Peyer's patch (tissue), 4 donors: ENCODE data around the gene CMPK2. TPM values are rescaled to one million over a fixed set of nuclear protein-coding genes. Genes with fewer than 3 reads are reported as not detected.

ENCODE experiments used
- DNase-seq, 3 donors: peaks; one replicate each; pipeline ENCODE4 v3.0.0-alpha.2; 2017 to 2019
- H3K27ac ChIP-seq, 4 donors: fragments of 200-600 bp; sonication (generic); one replicate each; pipeline ENCODE4 v1.5.1; 2016 to 2019
- H3K27me3 ChIP-seq, 2 donors: fragments of 200-600 bp; sonication (generic); one replicate each; pipeline ENCODE4 v1.5.1; 2019
- H3K36me3 ChIP-seq, 3 donors: fragments of 200-600 bp; sonication (generic); one replicate each; pipeline ENCODE4 v1.5.1; 2016 to 2019
- H3K4me1 ChIP-seq, 4 donors: fragments of 200-600 bp; sonication (generic); one replicate each; pipeline ENCODE4 v1.5.1; 2016 to 2019
- H3K4me3 ChIP-seq, 4 donors: fragments of 200-600 bp; sonication (generic); 1 replicate in 3 of 4; 2 replicates in 1 of 4; pipeline ENCODE4 v1.5.1; 2016 to 2019; ENCODE audit warnings: mild to moderate bottlenecking in 1 of 4
- H3K9me3 ChIP-seq, 4 donors: fragments of 200-600 bp; sonication (generic); one replicate each; pipeline ENCODE4 v1.5.1; 2016 to 2019; ENCODE audit warnings: mild to moderate bottlenecking in 1 of 4
- CTCF ChIP-seq, 6 experiments: fragments of 450-650 bp in 4 of 6; fragments of 200-600 bp in 2 of 6; sonication (generic) in 1 of 6; IDR thresholded peaks; one replicate each; pipeline ENCODE4 v1.5.1; 2017 to 2019; ENCODE audit warnings: antibody characterized with exemption in 6 of 6, mild to moderate bottlenecking in 3 of 6, moderate library complexity in 1 of 6
- POLR2A ChIP-seq, 2 donors: fragments of 450-650 bp; IDR thresholded peaks; one replicate each; pipeline ENCODE4 v1.5.1; 2017; ENCODE audit warnings: antibody characterized with exemption in 2 of 2, mild to moderate bottlenecking in 2 of 2, moderate library complexity in 2 of 2
- total RNA-seq, 4 donors: library from RNA; depleted of rRNA; stranded (reverse); fragments of >200 nt; gene quantifications; one replicate each; pipeline ENCODE4 v1.1.0, GENCODE V29; 2016

The CMPK2 gene
- total RNA-seq, 4 donors from 2014 or later = 7.4 to 13.2 (median 11.4) TPM

DNA sequence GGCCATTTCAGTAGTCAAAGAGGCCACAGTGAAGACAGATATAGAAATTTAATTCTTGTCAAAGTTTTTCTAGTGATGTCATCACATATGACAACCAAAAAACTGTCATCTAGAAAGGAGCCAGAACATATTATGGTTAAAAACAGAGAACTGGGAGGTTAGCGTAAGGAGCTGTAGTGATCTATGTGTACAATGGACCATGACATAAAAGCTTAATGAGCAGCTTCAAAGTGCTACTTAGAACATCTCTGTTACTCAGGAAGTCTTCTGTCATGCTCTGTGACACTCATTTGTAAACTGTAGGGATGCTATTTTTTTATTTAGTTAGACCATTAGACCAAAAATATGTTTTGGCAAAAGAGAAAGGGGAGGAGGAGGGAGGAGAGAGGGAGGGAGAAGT, 57.3 kb downstream of the CMPK2 start:
- no peaks in the 10 kb centered on the region for H3K4me1 ChIP-seq
- no peak overlapping the region for H3K27ac ChIP-seq
- H3K36me3 ChIP-seq = no peaks in the 10 kb centered on the region
- no peak for DNase-seq
- H3K9me3 ChIP-seq = no peaks in the 10 kb centered on the region
- H3K4me3 ChIP-seq = no peak overlapping the region
- no peaks in the 10 kb centered on the region for H3K27me3 ChIP-seq
- TF ChIP-seq CTCF (IDR thresholded peaks at IDR 0.05) (no peak), POLR2A (IDR thresholded peaks at IDR 0.05) (no peak)

DNA sequence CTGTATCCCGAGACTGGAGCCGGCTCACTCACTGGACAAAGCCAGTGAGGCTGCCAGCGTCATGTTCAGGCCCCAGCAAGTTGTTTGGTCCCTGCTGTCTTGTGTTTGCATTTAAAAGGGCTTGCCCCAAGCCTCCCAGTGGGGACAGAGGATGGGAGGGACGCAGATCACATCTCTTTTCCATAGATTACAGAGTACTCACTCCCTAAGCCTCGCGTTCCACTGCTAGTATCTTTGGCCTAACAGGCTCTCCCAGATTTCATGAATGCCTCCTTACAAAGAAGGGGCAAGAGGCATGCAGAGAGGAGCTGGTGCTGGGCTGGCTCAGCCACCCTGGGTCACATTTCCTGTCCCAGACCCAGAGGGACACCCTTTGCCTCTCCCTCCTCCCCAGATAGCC, 59.1 kb downstream of the CMPK2 start:
- Histone ChIP-seq H3K9me3 (no peaks in the 10 kb centered on the region), H3K27me3 (no peaks in the 10 kb centered on the region), H3K36me3 (no peaks in the 10 kb centered on the region), H3K4me1 (no peaks in the 10 kb centered on the region), H3K27ac (no peak overlapping the region), H3K4me3 (no peak overlapping the region)
- TF ChIP-seq POLR2A (IDR thresholded peaks at IDR 0.05) (no peak), CTCF (IDR thresholded peaks at IDR 0.05) (no peak)
- DNase-seq = no peak

DNA sequence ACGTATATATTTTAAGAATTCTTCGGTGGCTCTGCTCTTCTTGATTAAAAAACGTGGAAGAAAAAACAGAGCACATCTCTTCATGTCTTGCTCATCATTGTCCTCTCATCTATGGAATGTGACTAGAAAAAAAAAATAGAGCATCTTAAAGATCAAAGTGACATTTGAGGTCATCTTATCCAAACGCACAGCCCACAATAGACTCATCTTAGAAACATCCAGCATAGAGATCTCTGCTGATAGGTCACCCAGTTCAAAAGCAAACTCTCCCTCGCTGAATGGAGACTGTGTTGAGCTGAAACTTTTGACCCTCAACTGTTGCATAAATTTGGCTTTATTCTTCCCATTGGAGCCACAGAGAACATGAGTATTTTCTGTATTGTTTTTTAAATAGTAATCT, 65.2 kb downstream of the CMPK2 start:
- H3K9me3 ChIP-seq = no peaks in the 10 kb centered on the region
- H3K27ac ChIP-seq = no peak overlapping the region
- H3K36me3 ChIP-seq = no peaks in the 10 kb centered on the region
- H3K4me3 ChIP-seq = no peak overlapping the region
- no peak for DNase-seq
- no peaks in the 10 kb centered on the region for H3K4me1 ChIP-seq
- TF ChIP-seq POLR2A (IDR thresholded peaks at IDR 0.05) (no peak), CTCF (IDR thresholded peaks at IDR 0.05) (no peak)
- H3K27me3 ChIP-seq = no peaks in the 10 kb centered on the region

Other genes starting within 250 kb of the CMPK2 start
- gene RSAD2, start 11.9 kb upstream of the CMPK2 start, total RNA-seq = 1 to 10 TPM; 1.2 to 5.8 (median 2.2) TPM
- 10 to 100 TPM in 3 of 4 donors, 1 to 10 TPM in 1; 9.1 to 16.5 (median 13.9) TPM for gene RNF144A, start 51.5 kb upstream of the CMPK2 start, total RNA-seq